ENCODE data around the gene HMX1.

Gene HMX1

GRCh38 chr4:8891646-8892555 lies 20.3 kb upstream of the HMX1 start:
- no peak for DNase-seq

- no peak for DNase-seq
These were observed 19.6 kb upstream of the HMX1 start for GRCh38 chr4:8891255-8891645.

- no peak for DNase-seq
These were observed 17.2 kb upstream of the HMX1 start for GRCh38 chr4:8888856-8889255.

GRCh38 chr4:8886612-8887406 lies 15.2 kb upstream of the HMX1 start:
- DNase-seq = no peak

- no peak for DNase-seq
These were observed 10.6 kb upstream of the HMX1 start for GRCh38 chr4:8882239-8882638.

GRCh38 chr4:8880851-8881250 lies 9.2 kb upstream of the HMX1 start:
- no peak for DNase-seq

- no peak for DNase-seq
These were observed 7.9 kb upstream of the HMX1 start for GRCh38 chr4:8879574-8879973.

- no peak for DNase-seq
These were observed 6.8 kb upstream of the HMX1 start for GRCh38 chr4:8878421-8878820.

- no peak for DNase-seq
These were observed 6.1 kb upstream of the HMX1 start for GRCh38 chr4:8877780-8878040.

- DNase-seq = no peak
These were observed 5.5 kb upstream of the HMX1 start for GRCh38 chr4:8876982-8877779.

GRCh38 chr4:8874896-8875680 lies 3.4 kb upstream of the HMX1 start:
- no peak for DNase-seq

GRCh38 chr4:8874003-8874895 lies 2.6 kb upstream of the HMX1 start:
- DNase-seq = no peak

GRCh38 chr4:8872402-8873291 lies 1.0 kb upstream of the HMX1 start:
- DNase-seq = no peak

GRCh38 chr4:8870647-8871416 lies 807 bp downstream of the HMX1 start:
- DNase-seq = no peak

- no peak for DNase-seq
These were observed 1.6 kb downstream of the HMX1 start for GRCh38 chr4:8869898-8870646.

- DNase-seq = no peak
These were observed 2.4 kb downstream of the HMX1 start for GRCh38 chr4:8869002-8869897.

GRCh38 chr4:8868321-8869001 lies 3.2 kb downstream of the HMX1 start:
- DNase-seq = no peak
